Psoas muscle (tissue), 8 donors: ENCODE measurements around the gene RNU7-1. TPM values are rescaled to one million over a fixed set of nuclear protein-coding genes. Genes with fewer than 3 reads are reported as not detected.

Experiments used
- ATAC-seq, 4 donors: fragments of 200-7000 bp; cut with Tn5 transposase; one replicate each; pipeline ENCODE4 v1.9.1; 2020; ENCODE audit warnings: moderate library complexity in 3 of 4, mild to moderate bottlenecking in 2 of 4
- DNase-seq, 2 donors: peaks; one replicate each; pipeline ENCODE4 v3.0.0-alpha.2; 2020
- H3K27ac ChIP-seq: fragments of 200-600 bp; one replicate; pipeline ENCODE4 v1.8.0; 2022
- H3K27me3 ChIP-seq, 3 donors: fragments of 200-600 bp in 1 of 3; one replicate each; pipeline versions ENCODE4 v1.6.1 to v1.8.0; 2013 to 2022; ENCODE audit warnings: low read length in 2 of 3, mild to moderate bottlenecking in 2 of 3, moderate library complexity in 1 of 3; ENCODE audit not compliant: insufficient read depth in 3 of 3
- H3K36me3 ChIP-seq, 2 donors: fragments of 200-600 bp in 1 of 2; one replicate each; pipeline versions ENCODE4 v1.6.1 to v1.8.0; 2013 to 2022; ENCODE audit warnings: low read depth in 1 of 2, mild to moderate bottlenecking in 1 of 2, moderate library complexity in 1 of 2; ENCODE audit not compliant: insufficient read depth in 1 of 2
- H3K4me1 ChIP-seq: fragments of 200-600 bp; one replicate; pipeline ENCODE4 v1.8.0; 2022
- H3K4me3 ChIP-seq: fragments of 200-600 bp; one replicate; pipeline ENCODE4 v1.8.0; 2022; ENCODE audit warnings: mild to moderate bottlenecking
- H3K9me3 ChIP-seq: fragments of 200-600 bp; one replicate; pipeline ENCODE4 v1.8.0; 2022
- WGBS, 3 donors: extraction: QIAGEN DNeasy Blood & Tissue Kit; methylation state at CpG; one replicate each; pipeline versions ENCODE4 v1.1.6 to v1.1.7; 2013; 5-methylcytosine and 5-hydroxymethylcytosine counted together
- intact Hi-C, 2 donors: fragments of 100-400 bp; cut with DNase I; formaldehyde crosslinking; loops; one replicate each; pipeline versions ENCODE4 v1.11.0 to v1.14.2; 2022
- polyA plus RNA-seq, 3 donors: library from polyadenylated mRNA; stranded (reverse); fragments of 200-250 nt; gene quantifications; one replicate each; pipeline ENCODE4 v1.2.3, GENCODE V29; 2013
- total RNA-seq, 4 donors: library from RNA; stranded (reverse); fragmentation: NEBNext Ultra II Directional in 2 of 4; extraction: Animal tissue kit (Norgen Biotek cat#: 25700) in 2 of 4; gene quantifications; one replicate each; pipeline versions ENCODE4 v1.2.1 to v1.2.4, GENCODE V29; 2021 to 2023
- TF ChIP-seq, protein P1 (sequence below): fragments of 200-600 bp; IDR thresholded peaks from one replicate; pipeline ENCODE4 v1.8.0; 2022; ENCODE audit warnings: antibody characterized with exemption
- donor health status: healthy with polysubstance abuse.
- donor health status: DM: no; HTN: no; CAD: no; lungs with moderate emphysema.
- donor health status: Bipolar disorder and iron deficiency.
- donor health status: healthy.
- donor health status: DM: yes; HTN: yes; CAD: no.
- donor health status: DM: no; HTN: no; CAD: no.
- donor health status: DM: no; HTN: no; CAD: no.
- donor health status: DM: yes; HTN: yes; CAD: no.

Gene RNU7-1
- total and polyA plus RNA-seq, 7 donors: not detected

DNA sequence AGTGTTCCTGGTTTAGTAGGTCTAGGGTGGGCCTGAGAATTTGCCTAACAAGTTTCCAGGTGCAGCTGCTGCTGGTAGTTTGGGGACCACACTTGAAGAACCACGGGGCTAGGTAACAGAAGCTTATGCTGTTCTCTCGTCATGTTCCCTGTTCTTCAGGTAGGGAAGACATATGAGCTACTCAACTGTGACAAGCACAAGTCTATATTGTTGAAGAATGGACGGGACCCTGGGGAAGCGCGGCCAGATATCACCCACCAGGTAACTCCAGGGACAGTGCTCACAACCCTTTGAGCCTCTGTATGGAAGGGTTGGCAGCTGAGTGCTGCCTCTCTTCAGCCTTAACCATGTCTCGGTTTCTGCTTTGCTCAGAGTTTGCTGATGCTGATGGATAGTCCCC, 30.6 kb downstream of the RNU7-1 start:
- ATAC-seq: no peak
- intact Hi-C loops: no loop called here
- Histone ChIP-seq H3K27ac (no peak overlapping the region), H3K4me3 (no peak overlapping the region), H3K36me3 (peaks cover 21 to 55% of the 10 kb centered on the region in 2 donors), H3K27me3 (no peaks in the 10 kb centered on the region), H3K4me1 (peaks cover 23% of the 10 kb centered on the region), H3K9me3 (no peaks in the 10 kb centered on the region)
- TF ChIP-seq, protein P1, sequence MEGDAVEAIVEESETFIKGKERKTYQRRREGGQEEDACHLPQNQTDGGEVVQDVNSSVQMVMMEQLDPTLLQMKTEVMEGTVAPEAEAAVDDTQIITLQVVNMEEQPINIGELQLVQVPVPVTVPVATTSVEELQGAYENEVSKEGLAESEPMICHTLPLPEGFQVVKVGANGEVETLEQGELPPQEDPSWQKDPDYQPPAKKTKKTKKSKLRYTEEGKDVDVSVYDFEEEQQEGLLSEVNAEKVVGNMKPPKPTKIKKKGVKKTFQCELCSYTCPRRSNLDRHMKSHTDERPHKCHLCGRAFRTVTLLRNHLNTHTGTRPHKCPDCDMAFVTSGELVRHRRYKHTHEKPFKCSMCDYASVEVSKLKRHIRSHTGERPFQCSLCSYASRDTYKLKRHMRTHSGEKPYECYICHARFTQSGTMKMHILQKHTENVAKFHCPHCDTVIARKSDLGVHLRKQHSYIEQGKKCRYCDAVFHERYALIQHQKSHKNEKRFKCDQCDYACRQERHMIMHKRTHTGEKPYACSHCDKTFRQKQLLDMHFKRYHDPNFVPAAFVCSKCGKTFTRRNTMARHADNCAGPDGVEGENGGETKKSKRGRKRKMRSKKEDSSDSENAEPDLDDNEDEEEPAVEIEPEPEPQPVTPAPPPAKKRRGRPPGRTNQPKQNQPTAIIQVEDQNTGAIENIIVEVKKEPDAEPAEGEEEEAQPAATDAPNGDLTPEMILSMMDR: no peak
- 83 to 95% (median 90%) methylated on average over 6 of the region's 6 CpGs for WGBS, 3 donors
- DNase-seq: no peak

DNA sequence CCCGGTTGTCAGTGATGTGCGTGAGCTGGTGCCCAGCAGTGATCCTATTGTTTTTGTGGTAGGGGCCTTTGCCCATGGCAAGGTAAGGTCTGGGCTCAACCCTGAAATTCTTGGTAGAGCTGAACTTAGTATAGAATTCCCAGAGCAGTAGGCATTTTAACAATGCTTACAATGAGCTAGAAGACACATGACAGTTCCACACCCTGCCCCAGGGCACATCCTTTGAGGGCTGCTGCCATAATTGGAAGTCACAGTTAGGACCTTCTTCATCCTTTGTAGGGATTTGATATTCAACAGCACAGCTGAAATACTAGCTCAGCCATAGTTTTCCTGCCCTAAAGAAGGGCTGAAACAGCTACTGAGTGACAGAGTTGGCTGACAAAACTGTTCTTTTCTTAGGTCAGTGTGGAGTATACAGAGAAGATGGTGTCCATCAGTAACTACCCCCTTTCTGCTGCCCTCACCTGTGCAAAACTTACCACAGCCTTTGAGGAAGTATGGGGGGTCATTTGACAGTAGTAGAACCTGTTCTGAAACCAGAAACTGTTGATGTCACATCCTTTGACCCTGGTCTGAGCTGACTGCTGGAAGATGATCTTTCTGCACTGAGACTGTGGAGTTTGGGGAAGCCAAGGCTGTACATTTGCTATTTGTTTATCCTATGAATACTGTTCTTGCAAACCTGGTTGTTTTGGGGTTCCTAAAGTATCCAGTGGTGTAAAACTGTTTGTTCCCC, 31.8 kb downstream of the RNU7-1 start:
- no peaks in the 10 kb centered on the region for H3K27me3 ChIP-seq
- DNase-seq (no peak), ATAC-seq (no peak)
- H3K4me1 ChIP-seq: peaks cover 17% of the 10 kb centered on the region
- WGBS, 3 donors: 66 to 81% (median 74%) methylated on average over 2 of the region's 2 CpGs
- peaks cover 21 to 67% of the 10 kb centered on the region in 2 donors for H3K36me3 ChIP-seq
- TF ChIP-seq, protein P1: no peak
- H3K9me3 ChIP-seq: no peaks in the 10 kb centered on the region
- H3K27ac ChIP-seq: no peak overlapping the region
- intact Hi-C loops: no loop called here
- no peak overlapping the region for H3K4me3 ChIP-seq

DNA sequence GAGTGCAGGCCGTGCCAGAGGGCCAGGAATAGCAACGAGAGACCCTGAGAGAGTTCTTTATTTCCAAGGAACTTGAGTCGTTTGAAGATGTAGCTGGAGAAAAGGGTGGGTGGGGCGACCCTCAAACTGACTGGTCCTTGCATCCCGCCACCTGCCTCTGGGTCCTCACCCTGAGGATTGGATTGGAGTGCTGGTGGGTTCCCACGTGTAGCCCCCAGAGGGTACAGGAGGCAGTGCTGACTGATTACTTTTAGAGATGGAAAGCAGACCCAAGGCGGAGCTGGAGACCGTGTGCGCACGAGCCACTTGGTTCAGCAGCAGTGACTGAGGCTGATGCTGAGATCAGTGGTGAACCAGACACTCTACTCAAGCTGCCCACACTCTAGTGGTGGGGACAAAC, 34.0 kb downstream of the RNU7-1 start:
- H3K4me1 ChIP-seq: peaks cover 4% of the 10 kb centered on the region
- DNase-seq (no peak), ATAC-seq (no peak)
- TF ChIP-seq, protein P1: no peak
- H3K9me3 ChIP-seq: no peaks in the 10 kb centered on the region
- H3K27me3 ChIP-seq: no peaks in the 10 kb centered on the region
- intact Hi-C loops: no loop called here
- WGBS, 3 donors: 60 to 70% (median 64%) methylated on average over 10 of the region's 10 CpGs
- H3K36me3 ChIP-seq: peaks cover 30 to 89% of the 10 kb centered on the region in 2 donors
- no peak overlapping the region for H3K27ac ChIP-seq
- H3K4me3 ChIP-seq: no peak overlapping the region

DNA sequence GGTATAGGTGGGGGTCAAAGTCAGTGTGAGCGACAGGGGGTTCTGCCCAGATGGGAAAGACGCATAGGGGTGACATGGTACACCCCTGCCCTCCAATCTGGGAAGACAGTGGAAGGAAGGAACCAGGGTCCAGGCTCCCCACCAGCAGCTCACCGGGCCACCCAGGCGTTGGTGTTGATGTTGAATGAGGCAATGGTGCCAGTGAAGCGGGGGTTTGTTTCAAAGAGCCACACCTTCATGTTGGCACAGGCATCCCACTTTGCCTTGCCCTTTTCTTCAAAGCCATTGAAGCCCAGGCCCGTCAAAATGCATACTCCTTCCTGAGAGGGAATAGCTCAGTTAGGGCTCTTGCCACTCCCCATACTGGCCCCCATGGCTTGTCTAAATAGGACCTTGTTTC, 34.6 kb downstream of the RNU7-1 start:
- Histone ChIP-seq H3K27me3 (no peaks in the 10 kb centered on the region), H3K27ac (peak overlapping the region; percentile 43), H3K4me1 (peaks cover 2% of the 10 kb centered on the region), H3K4me3 (no peak overlapping the region), H3K36me3 (peaks cover 33 to 94% of the 10 kb centered on the region in 2 donors), H3K9me3 (no peaks in the 10 kb centered on the region)
- intact Hi-C loops: no loop called here
- whole genome bisulfite sequencing, 3 donors: 76 to 80% (median 79%) methylated on average over 6 of the region's 6 CpGs
- no peak for ATAC-seq
- DNase-seq: no peak
- TF ChIP-seq, protein P1: no peak

DNA sequence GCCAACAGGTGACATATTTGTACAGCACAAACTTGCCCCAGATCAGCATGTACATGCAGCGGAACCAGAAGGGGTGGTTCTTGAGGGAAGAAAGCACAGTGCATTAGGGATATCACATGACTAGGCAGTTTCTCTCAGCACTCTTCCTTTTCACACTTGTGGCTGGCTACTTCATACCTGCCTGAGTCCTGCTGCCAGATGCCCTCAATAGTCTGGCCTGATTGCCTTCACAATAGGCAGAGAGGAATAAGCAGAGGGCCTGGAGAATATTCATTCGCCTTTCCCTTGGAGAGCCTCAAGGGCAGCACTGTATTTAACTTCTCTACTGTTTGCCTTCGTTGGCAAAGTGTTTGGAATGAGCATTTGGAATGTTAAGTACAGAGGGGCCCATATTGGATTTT, 35.0 kb downstream of the RNU7-1 start:
- TF ChIP-seq, protein P1: no peak
- DNase-seq (no peak), ATAC-seq (peak in 1 of 4 donors; percentile 22)
- WGBS, 3 donors: 73 to 88% (median 78%) methylated on average over 3 of the region's 3 CpGs
- no peak overlapping the region for H3K4me3 ChIP-seq
- intact Hi-C loops: no loop called here
- H3K27me3 ChIP-seq: no peaks in the 10 kb centered on the region
- no peaks in the 10 kb centered on the region for H3K4me1 ChIP-seq
- H3K36me3 ChIP-seq: peaks cover 36 to 98% of the 10 kb centered on the region in 2 donors
- H3K9me3 ChIP-seq: no peaks in the 10 kb centered on the region
- peak overlapping the region; percentile 43 for H3K27ac ChIP-seq
